Muscle of arm (tissue), 12 donors: ENCODE measurements around the gene CHMP4A. TPM values are rescaled to one million over a fixed set of nuclear protein-coding genes. Genes with fewer than 3 reads are reported as not detected.
"Not testable (repeated sequence)": the region's sequence is repeated elsewhere in the genome, so short reads cannot be mapped to it uniquely, and the experiment has no call there.

Experiments
- DNase-seq: peaks from one replicate; pipeline ENCODE4 v3.0.0-alpha.2; 2013
- polyA plus RNA-seq, 12 donors: library from polyadenylated mRNA; unstranded; fragments of 120-200 nt; gene quantifications; one replicate each; pipeline ENCODE4 v1.2.1, GENCODE V29; 2013; ENCODE audit not compliant: insufficient read length in 12 of 12

CHMP4A gene
- polyA plus RNA-seq, 12 donors, result 27.6 to 61.9 (median 36.6) TPM; not detected in 1

DNA sequence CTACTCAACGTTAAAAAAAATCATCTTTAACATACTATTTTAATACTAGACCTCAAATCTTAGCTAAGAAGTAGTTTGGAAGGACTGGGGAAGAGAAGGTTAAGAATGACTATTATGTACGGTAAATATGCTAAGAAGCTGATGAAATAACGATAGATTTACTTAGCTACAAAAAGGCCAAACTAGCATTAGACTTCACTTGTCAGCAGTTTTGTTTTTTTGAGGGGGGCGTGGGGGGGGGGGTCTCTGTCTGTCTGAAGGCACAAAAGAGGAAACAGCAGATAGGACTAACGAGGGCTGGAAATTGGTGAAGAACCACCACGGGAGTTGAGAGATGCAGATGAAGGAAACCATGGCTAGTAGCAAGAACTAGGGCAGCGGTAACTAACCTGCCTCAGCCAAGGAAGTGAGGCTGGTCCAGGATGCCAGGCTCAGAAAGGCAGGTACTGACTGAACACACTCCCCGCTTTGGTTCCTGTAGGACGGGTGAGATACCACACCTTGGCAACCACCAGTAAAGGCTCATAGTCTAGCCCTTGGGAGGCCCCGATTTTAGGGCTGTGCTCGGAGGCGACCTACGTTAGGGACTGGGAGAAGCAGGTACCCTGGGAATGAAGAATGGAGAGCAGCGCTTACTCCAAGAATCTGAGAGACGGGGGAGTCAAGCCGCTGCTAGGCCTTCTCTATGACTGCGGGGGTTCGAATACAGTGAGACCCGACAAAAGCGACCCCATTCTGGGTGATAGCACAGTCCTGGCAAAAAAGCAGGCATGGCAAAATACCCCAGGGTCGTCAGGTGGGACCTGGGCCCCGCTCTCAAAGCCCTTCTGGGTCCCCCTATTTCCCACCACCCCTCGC, 18.2 kb upstream of the CHMP4A start:
- DNase-seq, result no peak

DNA sequence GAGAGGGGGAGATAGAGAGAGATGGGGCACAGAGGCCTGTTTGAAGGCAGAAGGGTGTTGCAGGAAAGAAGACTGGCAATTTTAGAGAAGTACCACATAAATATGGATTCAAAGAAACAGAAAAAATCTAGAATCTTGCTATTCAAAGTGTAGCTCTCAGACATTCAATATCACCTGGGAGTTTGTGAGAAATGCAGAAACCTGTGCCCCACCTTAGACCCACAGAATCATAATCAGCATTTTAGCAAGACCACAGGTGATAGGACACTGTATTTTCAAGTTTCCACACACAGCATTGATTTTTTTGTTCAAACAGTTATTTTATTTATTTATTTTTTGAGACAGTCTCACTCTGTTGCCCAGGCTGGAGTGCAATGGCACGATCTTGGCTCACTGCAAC, 15.6 kb upstream of the CHMP4A start:
- no peak for DNase-seq

DNA sequence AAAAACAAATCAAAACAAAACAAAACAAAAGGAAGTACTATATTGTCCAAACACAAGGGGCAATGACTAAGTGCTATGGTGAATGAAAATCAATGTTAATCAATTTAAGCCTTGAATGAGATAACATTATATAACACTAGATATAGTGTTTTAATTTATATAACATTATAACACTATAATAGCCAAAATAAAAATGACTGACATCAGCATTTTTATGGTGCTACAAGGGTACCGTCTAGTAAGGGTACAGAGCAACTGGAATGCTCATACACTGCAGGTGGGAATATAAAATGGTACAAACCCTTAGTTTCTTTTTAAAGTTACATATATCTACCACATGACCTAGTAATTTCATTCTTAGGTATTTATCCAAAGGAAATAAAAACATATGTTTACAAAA, 13.2 kb upstream of the CHMP4A start:
- DNase-seq, result no peak

DNA sequence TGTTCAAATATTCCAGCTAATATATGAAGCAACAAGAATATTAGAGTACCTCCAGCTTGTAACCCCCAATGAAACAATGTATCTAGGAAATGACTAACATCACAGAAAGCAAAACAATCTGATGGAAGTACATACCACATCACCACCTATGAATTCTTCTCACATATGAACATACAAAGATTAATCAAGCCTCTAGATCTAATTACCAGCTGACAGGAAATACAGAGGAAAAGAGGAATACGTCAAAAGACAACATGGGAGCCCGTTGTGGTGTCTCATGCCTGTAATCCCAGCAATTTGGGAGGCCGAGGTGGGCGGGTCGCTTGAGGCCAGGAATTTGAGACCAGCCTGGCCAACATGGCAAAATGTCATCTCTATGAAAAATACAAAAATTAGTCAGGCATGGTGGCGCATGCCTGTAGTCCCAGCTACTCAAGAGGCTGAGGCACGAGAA, 11.4 kb upstream of the CHMP4A start:
- DNase-seq, result no peak

DNA sequence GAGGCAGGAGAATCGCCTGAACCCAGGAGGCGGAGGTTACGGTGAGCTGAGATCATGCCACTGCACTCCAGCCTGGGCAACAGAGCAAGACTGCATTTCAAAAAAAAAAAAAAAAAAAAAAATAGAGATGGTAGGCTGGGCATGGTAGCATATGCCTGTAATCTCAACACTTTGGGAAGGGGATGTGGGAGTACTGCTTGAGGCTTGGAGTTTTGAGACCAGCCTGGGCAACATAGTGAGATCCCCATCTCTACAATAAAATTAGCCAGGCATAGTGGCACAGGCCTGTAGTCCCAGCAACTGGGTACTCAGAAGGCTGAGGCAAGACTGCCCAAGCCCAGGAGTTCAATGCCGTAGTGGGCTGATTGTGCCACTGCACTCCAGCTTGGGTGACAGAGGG, 9.7 kb upstream of the CHMP4A start:
- DNase-seq, result not testable (repeated sequence)

DNA sequence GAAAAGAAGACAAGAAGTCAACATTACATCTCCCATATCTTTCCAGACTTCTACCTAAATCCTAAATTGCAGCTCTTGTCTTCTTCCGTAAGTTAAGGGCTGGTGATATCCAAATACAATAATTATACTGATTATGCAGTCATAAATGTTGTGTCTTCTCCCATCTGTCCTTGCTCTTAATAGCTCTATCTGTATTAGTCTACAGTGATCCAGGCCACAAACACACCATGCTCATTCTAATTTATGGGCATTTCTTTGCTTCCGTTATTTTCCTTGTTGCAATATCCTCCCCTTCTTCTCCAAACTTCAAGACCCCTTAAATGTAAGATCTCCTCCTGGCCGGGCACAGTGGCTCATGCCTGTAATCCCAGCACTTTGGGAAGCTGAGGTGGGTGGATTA, 6.2 kb upstream of the CHMP4A start:
- no peak for DNase-seq

DNA sequence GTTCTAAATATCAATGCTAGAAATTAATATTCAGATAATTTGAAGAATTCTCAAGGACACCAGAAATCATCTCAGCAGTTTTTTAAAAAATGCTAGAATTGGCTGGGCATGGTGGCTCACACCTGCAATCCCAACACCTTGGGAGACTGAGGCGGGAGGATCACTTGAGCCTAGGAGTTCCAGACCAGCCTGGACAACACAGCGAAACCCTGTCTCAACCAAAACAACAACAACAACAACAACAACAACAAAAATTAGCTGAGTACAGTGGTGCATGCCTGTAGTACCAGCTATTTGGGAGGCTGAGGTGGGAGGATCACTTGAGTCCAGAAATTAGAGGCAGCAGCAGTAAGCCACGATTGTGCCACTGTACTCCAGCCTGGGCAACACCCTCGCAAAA, 5.8 kb upstream of the CHMP4A start:
- no peak for DNase-seq

DNA sequence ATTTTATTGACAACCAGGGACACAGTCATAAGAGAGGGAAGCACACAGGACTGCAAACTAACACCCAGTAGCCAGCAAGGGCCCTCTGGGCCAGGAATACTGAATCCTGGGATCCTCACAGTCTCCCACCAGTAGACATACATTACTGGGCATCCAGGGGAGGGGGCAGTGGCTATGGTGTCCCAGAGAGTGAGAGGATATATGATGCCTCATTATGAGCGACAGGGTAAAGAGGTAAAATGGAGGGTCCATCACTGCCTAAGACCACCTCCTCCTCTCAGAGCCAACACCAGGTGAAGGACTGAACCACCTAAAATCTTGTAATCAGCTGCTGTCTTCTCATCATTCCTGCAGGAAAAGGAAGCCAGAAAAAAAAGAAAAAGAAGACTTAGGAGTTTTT, 3.6 kb upstream of the CHMP4A start:
- DNase-seq, result not testable (repeated sequence)

DNA sequence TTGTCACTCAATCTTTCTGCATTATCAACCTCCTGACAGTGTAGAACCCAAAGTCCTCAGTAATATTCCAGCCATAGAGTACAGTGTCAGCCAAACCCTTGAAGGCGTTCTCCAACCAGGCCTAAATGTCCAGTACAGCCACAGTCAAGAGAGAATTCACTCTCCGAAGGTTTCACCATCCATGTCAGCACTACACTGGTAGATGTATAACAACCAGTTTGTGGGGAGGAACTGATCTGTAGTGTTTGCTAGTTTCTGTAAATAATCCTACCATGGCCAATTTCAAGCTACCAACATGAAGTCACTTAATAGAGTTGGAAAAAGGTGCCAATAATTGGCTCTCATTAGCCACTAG, 3.0 kb upstream of the CHMP4A start:
- DNase-seq, result no peak

DNA sequence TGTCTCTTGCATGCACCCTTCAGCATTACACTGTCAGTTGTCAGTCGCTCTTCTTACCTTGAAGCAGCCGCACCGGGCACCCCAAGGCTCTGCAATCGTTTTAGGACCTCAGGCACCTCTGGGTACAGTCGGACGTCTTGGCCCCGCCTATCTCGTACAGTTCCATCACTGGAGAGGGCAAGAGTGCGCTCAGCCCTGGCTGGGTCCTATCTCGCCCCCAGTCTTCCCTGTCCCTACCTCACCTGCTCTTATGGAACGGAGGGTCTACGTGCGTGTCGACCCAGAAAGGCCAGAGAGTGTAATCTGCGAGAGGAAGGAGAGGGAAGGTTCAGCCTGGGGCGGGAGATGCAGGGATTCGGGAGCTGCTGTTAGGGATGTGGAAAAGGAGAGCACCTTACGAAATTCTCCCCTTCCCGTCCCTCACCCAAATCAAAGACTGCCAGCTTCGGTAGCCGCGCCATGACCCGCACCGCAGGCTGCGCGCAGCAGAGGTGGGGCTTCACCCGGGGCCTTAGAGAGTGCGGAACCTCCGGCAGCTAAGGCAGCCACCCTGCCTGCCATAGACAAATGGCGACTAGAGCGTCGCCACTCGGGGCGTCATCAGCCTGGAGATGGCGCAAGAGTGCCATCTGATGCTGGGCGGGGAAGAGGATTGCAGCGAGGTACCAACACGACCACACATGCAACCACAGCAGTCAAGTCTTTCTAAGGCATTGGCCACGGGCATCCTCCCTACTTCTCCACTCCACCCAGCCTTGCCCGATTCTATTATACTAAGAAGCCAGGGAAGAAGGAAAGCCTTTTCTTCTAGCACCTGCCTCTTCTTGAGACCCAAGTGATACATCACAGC, 2.4 kb upstream of the CHMP4A start, which contains the start of gene MDP1:
TSS of gene MDP1 (minus strand) at position 572 of the 850 bp plus-strand sequence. CDS start at position 461, 111 bp downstream.
- DNase-seq, result peak; percentile 88

DNA sequence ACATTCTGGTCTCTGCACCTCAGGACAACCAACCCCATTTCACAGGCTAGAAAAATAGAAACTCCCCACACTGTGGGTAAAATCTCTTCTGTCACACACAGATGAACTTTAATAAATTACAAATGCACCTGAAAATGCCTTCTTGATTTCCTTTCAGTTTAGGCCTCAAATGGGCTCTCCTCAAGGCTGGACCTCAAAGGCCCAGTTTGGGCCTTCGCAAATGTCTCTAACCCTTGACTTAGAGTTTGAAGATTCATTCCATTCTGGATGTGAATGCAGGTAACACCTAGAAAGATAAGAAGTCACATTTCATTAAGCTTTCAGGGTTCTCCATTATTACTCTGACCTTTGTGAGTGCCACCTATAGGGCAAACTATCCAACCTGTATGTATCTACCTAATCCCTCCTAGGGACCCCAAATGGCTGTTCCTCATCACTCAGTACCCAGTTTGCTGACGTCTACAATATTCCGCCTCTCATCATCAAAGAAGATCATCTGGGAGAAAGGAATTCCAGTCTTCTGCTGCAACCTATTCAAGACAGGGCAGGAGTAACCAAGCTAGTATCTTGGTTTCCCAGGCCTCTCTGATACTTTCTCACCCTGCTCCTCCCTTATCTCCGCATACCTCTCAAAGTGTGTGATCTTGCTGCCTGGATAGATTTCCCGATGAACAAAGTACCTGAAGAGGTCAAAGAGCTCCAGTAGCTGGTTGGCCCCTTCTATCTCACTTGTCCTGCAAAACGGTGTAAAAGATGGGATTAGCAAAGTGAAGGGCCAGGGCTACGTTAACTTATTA, 776 bp upstream of the CHMP4A start:
- DNase-seq, result no peak

DNA sequence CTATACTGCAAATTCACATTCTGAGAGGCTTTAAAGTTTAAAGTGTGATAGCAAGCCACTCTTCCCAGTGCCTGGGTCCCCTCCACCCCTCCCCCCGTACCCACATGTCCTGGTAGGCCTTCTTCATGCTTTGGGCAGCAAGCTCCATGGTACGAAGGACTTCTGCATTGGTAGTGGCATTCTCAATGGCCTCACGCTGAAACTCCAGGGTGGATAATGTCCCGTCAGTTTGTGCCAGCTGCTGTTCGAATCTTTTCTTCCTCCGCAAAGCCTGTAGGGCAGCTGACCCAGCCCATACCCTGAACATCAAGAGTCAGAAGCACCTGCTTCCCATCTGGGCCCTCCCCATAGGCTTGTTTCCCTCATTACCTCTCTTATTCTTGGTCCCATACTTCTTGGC, 2.0 kb downstream of the CHMP4A start:
- DNase-seq, result no peak

DNA sequence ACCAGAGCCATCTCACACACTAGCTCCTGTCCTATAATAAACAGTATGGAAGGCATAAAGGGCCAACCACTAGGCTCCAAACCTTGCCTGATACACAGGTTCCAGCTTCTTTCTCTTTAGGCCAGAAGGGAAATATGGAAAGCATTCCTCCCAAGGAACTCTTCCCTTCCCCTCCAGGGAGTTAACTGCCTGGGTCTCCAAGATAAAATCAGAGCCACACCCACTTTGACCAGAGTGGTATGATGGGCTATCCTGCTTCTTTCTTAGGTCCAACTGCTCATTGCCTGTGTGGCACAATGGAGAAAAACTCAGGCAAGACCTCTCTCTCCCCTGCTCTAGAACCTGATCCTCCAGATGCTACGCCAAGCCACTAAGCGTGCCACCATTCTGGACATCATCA, 5.7 kb downstream of the CHMP4A start:
- no peak for DNase-seq

DNA sequence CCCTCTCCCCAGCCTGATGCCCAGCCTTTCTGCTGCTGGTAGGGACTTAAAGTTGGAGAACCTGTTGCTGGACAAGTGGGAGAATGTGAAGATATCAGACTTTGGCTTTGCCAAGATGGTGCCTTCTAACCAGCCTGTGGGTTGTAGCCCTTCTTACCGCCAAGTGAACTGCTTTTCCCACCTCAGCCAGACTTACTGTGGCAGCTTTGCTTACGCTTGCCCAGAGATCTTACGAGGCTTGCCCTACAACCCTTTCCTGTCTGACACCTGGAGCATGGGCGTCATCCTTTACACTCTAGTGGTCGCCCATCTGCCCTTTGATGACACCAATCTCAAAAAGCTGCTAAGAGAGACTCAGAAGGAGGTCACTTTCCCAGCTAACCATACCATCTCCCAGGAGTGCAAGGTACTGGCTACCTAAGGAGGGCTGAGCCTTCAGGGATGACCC, 6.2 kb downstream of the CHMP4A start:
- no peak for DNase-seq

DNA sequence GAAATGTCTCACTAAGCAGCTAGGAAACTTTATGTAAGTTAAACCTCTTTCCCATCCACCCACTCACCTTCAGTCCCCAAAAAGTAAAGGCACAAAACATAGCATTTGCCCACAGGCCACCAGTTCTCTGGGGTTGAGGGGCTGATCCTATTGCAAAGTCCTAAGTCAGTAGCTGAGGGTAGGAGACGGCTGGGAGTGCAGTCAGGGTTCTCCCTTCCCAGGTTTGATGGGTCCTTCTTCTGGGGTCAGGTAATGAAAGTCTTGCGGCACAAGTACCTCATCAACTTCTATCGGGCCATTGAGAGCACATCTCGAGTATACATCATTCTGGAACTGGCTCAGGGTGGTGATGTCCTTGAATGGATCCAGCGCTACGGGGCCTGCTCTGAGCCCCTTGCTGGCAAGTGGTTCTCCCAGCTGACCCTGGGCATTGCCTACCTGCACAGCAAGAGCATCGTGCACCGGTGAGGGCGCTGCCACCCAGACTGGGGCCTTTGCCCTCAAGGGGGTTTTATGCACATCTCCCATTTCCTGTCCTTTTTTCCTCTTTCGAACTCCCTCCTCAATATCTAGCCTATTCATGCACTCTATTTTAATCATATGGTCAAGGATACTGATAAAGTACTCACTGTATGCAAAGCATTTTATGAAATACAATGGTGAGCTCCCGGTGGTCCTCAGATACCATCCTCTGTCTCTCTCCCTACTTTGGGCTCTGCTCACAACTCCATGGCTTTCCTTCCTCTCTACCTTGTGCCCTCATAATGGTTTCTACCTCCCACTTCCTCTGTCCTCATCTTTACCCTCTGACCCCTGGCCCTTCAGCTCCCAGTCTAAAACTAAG, 6.8 kb downstream of the CHMP4A start:
- no peak for DNase-seq

DNA sequence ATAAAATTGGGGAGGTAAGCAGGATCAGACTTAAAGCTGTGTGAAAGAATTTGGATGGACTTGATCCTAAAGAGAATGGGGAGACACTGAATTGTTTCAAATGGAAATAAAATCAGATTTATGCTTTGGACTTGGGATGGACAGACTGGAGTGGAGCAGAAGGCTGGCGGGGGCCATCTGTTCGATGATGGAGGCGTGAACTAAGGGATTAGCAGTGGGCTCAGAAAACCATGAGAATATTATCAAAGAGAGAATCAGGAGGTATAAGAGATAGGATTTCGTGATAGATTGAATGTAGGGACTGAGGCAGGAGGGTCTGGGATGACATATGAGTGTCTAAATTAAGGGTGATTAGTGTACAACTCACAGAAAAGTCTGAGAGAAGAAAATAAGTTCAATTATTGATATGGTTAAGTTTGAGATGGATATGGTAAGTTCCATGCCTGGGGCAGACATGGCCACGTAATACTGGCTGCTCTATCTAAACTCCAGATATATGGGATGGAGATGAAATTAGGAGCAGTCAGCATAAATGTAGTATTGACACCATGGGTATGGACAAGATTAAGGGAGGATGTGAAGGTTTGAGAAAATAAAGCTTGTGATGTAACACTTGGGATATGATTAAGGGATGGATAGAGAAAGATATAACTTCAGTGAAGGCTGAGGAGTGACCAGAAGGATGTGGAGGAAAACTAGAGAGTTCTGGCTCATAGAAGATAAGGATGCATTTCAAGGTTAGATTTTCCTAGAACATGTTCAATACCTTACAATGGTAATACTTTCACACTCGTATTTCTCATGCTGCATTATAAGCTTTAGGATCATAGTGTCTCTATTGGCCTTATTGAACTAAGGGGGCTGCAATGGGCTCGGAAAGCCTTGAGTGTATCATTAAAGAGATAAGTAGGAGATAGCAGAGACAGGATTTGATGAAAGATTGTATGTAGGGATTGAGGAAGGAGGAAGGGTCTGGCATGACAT, 8.8 kb downstream of the CHMP4A start:
- DNase-seq, result no peak

DNA sequence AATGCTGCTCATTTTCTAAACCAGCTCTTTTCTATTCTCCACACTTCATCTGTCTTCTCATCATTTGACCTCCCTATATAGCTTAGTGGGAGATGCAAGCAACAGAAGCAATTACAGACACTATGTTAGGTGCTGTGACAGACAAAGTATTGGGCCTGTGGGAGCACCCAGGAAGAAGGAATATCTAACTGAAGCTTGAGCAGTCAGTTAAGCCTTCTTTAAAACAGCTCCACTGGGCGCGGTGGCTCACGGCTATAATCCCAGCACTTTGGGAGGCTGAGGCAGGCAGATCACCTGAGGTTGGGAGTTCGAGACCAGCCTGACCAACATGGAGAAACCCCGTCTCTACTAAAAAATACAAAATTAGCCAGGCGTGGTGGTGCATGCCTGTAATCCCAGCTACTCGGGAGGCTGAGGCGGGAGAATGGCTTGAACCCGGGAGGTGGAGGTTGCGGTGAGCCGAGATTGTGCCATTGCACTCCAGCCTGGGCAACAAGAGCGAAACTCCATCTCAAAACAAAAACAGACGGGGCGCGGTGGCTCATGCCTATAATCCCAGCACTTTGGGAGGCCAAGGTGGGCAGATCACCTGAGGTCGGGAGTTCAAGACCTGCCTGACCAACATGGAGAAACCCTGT, 9.9 kb downstream of the CHMP4A start:
- DNase-seq, result not testable (repeated sequence)

DNA sequence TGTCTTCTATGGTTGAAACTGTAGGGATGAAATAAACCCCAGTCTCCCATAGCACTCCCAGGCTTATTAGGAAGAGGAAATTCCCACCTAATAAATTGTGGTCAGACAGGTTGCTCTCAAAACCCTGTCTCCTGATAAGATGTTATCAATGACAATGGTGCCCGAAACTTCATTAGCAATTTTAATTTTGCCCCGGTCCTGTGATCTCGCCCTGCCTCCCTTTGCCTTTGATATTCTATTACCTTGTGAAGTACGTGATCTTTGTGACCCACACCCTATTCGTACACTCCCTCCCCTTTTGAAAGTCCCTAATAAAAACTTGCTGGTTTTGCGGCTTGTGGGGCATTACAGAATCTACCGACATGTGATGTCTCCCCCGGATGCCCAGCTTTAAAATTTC, 10.8 kb downstream of the CHMP4A start:
- DNase-seq, result not testable (repeated sequence)
